Endothelial cell of umbilical vein (primary cell): ENCODE data around the gene RBM4.

ENCODE experiments used
- CTCF ChIP-seq, 2 donors: IDR thresholded peaks; 1 replicate in 1 of 2; 2 replicates in 1 of 2; pipeline ENCODE4 v1.5.1; 2011; ENCODE audit warnings: low read length in 2 of 2, mild to moderate bottlenecking in 2 of 2, moderate library complexity in 2 of 2, control low read depth in 1 of 2, inconsistent platforms in 1 of 2, low read depth in 1 of 2; ENCODE audit not compliant: insufficient read depth in 1 of 2; ENCODE audit errors: extremely low read depth in 1 of 2
- EZH2 ChIP-seq: IDR thresholded peaks from 2 replicates; pipeline ENCODE4 v1.6.1; 2012; ENCODE audit warnings: borderline replicate concordance, low read depth, mild to moderate bottlenecking, moderate library complexity, low read length, inconsistent platforms; ENCODE audit not compliant: severe bottlenecking
- FOS ChIP-seq: IDR thresholded peaks from 2 replicates; pipeline ENCODE4 v1.6.1; 2011; ENCODE audit warnings: mild to moderate bottlenecking, low read length, moderate library complexity, borderline replicate concordance; ENCODE audit not compliant: insufficient read depth
- GATA2 ChIP-seq: IDR thresholded peaks from 2 replicates; pipeline ENCODE4 v1.7.0; 2011; ENCODE audit warnings: low read depth, mild to moderate bottlenecking, moderate library complexity, mixed read lengths, low read length; ENCODE audit not compliant: insufficient read length, insufficient read depth
- JUN ChIP-seq: IDR thresholded peaks from 2 replicates; pipeline ENCODE4 v1.6.1; 2011; ENCODE audit warnings: borderline replicate concordance, low read depth; ENCODE audit not compliant: insufficient read length, insufficient read depth
- MAX ChIP-seq: IDR thresholded peaks from 2 replicates; pipeline ENCODE4 v1.6.1; 2011; ENCODE audit not compliant: insufficient read depth, insufficient read length
- MYC ChIP-seq: IDR thresholded peaks from one replicate; pipeline ENCODE4 v1.6.1; 2011; ENCODE audit warnings: mild to moderate bottlenecking, low read depth, low read length
- POLR2A ChIP-seq: IDR thresholded peaks from 2 replicates; pipeline ENCODE4 v1.6.1; 2012; ENCODE audit warnings: low read depth, mild to moderate bottlenecking, control low read depth, low read length
- POLR2AphosphoS5 ChIP-seq: IDR thresholded peaks from 2 replicates; pipeline ENCODE4 v1.6.1; 2012; ENCODE audit warnings: low read depth, mild to moderate bottlenecking, control low read depth, low read length, moderate library complexity; ENCODE audit not compliant: insufficient read depth

- TF ChIP-seq CTCF (IDR thresholded peaks at IDR 0.05; ENCODE audit: extremely low read depth in 1 of 2, insufficient read depth in 1 of 2, low read depth in 1 of 2, low read length in 2 of 2) (no peak), MAX (no peak), FOS (no peak), GATA2 (no peak), POLR2A (no peak), JUN (no peak), POLR2AphosphoS5 (no peak), EZH2 (no peak), MYC (no peak)
Observed at GRCh38 chr11:66686100-66686785, 47.7 kb downstream of the RBM4 start.
